Epidermal melanocyte (primary cell): Measurements from ENCODE around the gene GMPR2.
"Not testable (repeated sequence)": the region's sequence is repeated elsewhere in the genome, so short reads cannot be mapped to it uniquely, and the experiment has no call there.

Experiments used
- DNase-seq: peaks from one replicate; pipeline ENCODE4 v3.0.0; 2011; ENCODE audit warnings: low spot score; ENCODE audit not compliant: insufficient read length

Gene GMPR2

DNA sequence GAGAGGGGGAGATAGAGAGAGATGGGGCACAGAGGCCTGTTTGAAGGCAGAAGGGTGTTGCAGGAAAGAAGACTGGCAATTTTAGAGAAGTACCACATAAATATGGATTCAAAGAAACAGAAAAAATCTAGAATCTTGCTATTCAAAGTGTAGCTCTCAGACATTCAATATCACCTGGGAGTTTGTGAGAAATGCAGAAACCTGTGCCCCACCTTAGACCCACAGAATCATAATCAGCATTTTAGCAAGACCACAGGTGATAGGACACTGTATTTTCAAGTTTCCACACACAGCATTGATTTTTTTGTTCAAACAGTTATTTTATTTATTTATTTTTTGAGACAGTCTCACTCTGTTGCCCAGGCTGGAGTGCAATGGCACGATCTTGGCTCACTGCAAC lies 3.8 kb upstream of the GMPR2 start:
- no peak for DNase-seq

DNA sequence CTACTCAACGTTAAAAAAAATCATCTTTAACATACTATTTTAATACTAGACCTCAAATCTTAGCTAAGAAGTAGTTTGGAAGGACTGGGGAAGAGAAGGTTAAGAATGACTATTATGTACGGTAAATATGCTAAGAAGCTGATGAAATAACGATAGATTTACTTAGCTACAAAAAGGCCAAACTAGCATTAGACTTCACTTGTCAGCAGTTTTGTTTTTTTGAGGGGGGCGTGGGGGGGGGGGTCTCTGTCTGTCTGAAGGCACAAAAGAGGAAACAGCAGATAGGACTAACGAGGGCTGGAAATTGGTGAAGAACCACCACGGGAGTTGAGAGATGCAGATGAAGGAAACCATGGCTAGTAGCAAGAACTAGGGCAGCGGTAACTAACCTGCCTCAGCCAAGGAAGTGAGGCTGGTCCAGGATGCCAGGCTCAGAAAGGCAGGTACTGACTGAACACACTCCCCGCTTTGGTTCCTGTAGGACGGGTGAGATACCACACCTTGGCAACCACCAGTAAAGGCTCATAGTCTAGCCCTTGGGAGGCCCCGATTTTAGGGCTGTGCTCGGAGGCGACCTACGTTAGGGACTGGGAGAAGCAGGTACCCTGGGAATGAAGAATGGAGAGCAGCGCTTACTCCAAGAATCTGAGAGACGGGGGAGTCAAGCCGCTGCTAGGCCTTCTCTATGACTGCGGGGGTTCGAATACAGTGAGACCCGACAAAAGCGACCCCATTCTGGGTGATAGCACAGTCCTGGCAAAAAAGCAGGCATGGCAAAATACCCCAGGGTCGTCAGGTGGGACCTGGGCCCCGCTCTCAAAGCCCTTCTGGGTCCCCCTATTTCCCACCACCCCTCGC lies 1.2 kb upstream of the GMPR2 start:
- no peak for DNase-seq

GRCh38 chr14:24232121-24232644 lies 546 bp upstream of the GMPR2 start, which contains the start of gene NEDD8:
NEDD8 (minus strand) TSS chr14:24232367; CDS start chr14:24232267, 100 bp downstream.
- peak; percentile 82 for DNase-seq

DNA sequence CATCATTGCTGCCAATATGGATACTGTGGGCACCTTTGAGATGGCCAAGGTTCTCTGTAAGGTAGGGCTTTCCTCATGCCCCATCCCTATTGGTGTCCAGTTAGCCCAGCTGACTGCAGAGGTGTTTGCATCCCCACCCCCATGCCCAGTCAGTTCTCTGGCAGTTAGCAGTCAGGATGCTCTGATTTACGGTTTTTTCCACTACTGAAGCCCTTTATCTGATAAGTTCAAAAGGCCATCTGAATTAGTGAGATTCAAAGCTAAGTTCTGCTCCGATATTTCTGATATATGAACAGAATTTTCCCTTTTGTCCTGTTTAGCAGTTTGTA lies 773 bp downstream of the GMPR2 start:
- DNase-seq: no peak

- no peak for DNase-seq
Measured at GRCh38 chr14:24234095-24235005, 1.6 kb downstream of the GMPR2 start.

- DNase-seq: no peak
Measured at GRCh38 chr14:24235804-24236688, 3.3 kb downstream of the GMPR2 start.

DNA sequence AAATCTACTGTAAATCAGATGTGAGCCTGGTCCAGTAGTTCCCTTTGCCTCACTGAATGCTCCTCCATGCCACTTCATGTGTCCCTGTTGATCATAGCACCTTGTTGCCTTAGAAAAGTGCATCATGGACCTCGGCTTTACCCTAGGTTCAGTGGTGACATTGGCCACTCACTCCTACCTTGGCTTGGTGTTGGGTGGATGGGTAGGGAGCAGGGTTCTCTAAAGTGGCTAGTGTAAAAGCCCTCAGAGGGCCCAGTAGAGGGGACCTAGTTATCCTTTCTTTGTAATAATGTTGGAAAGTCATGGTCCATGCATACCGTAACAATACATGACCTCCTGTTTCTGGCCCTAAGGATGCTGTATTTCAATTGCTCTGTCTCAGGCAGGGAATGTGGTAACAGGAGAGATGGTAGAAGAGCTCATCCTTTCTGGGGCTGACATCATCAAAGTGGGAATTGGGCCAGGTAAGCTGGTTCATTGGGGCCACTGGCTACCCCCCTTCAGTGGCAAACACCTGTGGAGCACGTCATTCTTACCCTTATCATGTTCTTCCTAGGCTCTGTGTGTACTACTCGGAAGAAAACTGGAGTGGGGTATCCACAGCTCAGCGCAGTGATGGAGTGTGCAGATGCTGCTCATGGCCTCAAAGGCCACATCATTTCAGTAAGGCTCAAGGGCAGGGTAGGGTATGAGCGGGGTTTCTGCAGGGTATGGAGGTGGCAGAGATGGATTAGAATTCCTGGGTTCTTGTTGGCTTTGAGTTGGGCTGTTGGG lies 4.1 kb downstream of the GMPR2 start:
- DNase-seq: no peak

DNA sequence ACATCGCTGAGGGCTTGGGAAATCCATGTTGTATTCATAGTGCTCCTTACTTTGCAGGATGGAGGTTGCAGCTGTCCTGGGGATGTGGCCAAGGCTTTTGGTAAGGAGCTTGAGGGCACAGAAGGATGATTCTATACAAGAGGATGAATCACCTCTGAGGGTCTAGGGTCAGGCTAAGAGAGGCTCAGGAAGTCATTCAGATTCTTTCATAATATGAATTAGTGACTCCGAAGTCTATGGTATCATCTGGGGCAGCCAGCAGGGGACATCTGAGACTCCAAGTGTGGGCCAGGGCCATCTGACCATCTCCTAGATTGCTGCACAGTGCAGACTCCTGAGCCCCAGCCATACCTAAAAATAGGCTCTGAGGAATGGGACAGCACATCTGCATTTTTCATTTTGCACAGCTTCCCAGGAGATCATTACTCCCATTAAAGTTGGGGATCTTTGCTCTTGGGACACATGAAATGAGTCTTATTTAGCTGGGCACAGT lies 4.8 kb downstream of the GMPR2 start:
- DNase-seq: no peak

DNA sequence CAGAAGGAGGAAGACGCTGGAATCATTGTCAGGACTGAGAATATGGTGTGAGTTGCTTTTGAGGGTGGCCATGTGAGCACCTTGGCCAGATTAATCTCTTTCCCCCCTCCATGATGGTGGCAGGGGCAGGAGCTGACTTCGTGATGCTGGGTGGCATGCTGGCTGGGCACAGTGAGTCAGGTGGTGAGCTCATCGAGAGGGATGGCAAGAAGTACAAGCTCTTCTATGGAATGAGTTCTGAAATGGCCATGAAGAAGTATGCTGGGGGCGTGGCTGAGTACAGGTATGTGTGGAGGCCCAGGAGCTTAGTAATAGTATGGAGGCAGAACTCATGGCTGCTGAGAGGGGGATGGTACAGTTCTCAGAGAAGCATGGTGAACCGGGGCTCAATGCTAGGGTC lies 5.4 kb downstream of the GMPR2 start:
- DNase-seq: no peak

GRCh38 chr14:24238527-24239037 lies 5.9 kb downstream of the GMPR2 start:
- no peak for DNase-seq

GRCh38 chr14:24240110-24240918 lies 7.6 kb downstream of the GMPR2 start:
- DNase-seq: no peak

- peak; percentile 96 for DNase-seq
Measured at GRCh38 chr14:24241829-24242443, 9.2 kb downstream of the GMPR2 start.

GRCh38 chr14:24243336-24243836 lies 10.7 kb downstream of the GMPR2 start:
- DNase-seq: no peak

DNA sequence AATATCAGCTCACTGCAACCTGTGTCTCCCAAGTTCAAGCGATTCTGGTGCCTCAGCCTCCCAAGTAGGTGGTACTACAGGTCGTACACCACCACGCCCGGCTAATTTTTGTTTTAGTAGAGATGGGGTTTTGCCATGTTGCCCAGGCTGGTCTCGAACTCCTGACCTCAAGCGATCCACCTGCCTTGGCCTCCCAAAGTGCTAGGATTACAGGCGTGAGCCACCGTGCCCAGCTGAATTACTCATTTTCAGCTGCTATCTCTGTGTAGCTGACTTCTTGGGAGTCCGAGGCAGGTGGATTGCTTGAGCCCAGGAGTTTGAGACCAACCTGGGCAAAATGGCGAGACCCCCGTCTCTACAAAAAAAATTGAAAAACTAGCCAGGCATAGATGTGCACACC lies 12.6 kb downstream of the GMPR2 start:
- not testable (repeated sequence) for DNase-seq

GRCh38 chr14:24246765-24247212 lies 14.1 kb downstream of the GMPR2 start:
- no peak for DNase-seq

DNA sequence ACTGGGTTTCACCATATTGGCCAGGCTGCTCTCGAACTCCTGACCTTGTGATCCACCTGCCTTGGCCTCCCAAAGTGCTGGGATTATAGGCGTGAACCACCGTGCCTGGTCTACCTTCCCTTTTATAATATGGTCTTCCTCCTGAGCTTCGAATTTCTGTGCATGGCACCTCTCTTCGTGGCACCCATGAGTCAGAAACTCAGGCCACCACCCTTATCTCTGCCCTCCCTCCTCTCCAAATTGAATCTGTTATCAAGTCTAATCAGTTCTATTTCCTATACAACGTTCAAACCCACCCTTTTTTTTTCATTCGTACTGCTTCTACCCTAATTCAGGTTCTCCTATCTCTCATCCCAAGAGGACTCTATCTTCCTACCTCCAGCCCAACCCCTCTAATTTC lies 14.7 kb downstream of the GMPR2 start:
- no peak for DNase-seq

GRCh38 chr14:24249230-24250021 lies 16.7 kb downstream of the GMPR2 start:
- DNase-seq: no peak

DNA sequence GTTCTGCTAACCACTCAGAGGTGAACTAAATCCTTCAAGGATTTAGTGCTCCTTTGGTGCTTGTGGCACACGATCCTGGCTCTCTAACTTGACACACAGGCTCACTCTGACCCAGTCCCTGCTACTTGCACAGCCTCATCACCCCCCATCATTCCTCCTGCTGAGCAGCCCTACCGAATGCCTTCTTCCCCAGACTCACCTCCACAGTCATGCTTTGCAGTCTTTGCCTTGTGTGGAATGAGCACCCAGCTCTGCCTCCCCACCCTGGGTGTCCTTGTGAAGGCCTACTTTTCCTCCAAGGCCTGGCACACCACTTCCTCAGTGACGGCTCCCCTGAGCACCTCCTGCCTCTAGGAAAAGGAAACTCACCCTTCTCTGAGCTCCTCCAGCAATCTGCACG lies 17.6 kb downstream of the GMPR2 start:
- no peak for DNase-seq
